Duodenal mucosa (tissue), 2 donors: Measurements from ENCODE around the gene NSMCE1.

Experiments
- H3K27ac ChIP-seq: one replicate; pipeline ENCODE4 v1.7.0; 2013; ENCODE audit warnings: low read depth, low read length
- H3K27me3 ChIP-seq, 2 donors: one replicate each; pipeline ENCODE4 v1.7.0; 2013; ENCODE audit warnings: low read length in 2 of 2, control low read depth in 1 of 2; ENCODE audit not compliant: insufficient read depth in 2 of 2, control insufficient read depth in 1 of 2
- H3K36me3 ChIP-seq, 2 donors: one replicate each; pipeline ENCODE4 v1.7.0; 2013; ENCODE audit warnings: low read length in 2 of 2, control low read depth in 1 of 2; ENCODE audit not compliant: insufficient read depth in 2 of 2, control insufficient read depth in 1 of 2
- H3K4me1 ChIP-seq, 2 donors: one replicate each; pipeline ENCODE4 v1.7.0; 2013; ENCODE audit warnings: low read length in 2 of 2, control low read depth in 1 of 2; ENCODE audit not compliant: insufficient read depth in 2 of 2, control insufficient read depth in 1 of 2
- H3K4me3 ChIP-seq, 2 donors: one replicate each; pipeline ENCODE4 v1.7.0; 2013; ENCODE audit warnings: low read length in 2 of 2, low read depth in 1 of 2
- H3K9ac ChIP-seq, 2 donors: one replicate each; pipeline ENCODE4 v1.7.0; 2013; ENCODE audit warnings: low read length in 2 of 2, low read depth in 1 of 2
- H3K9me3 ChIP-seq, 2 donors: one replicate each; pipeline ENCODE4 v1.7.0; 2013; ENCODE audit warnings: low read length in 2 of 2, control low read depth in 1 of 2; ENCODE audit not compliant: control insufficient read depth in 1 of 2

The NSMCE1 gene

GRCh38 chr16:27182906-27183405 is 85.6 kb downstream of the NSMCE1 start:
- Histone ChIP-seq H3K27ac (no peak overlapping the region), H3K9me3 (peaks cover 0 to 3% of the 10 kb centered on the region in 2 donors), H3K27me3 (no peaks in the 10 kb centered on the region), H3K36me3 (no peaks in the 10 kb centered on the region), H3K9ac (no peak overlapping the region), H3K4me3 (no peak overlapping the region), H3K4me1 (peaks cover 0 to 7% of the 10 kb centered on the region in 2 donors)

DNA sequence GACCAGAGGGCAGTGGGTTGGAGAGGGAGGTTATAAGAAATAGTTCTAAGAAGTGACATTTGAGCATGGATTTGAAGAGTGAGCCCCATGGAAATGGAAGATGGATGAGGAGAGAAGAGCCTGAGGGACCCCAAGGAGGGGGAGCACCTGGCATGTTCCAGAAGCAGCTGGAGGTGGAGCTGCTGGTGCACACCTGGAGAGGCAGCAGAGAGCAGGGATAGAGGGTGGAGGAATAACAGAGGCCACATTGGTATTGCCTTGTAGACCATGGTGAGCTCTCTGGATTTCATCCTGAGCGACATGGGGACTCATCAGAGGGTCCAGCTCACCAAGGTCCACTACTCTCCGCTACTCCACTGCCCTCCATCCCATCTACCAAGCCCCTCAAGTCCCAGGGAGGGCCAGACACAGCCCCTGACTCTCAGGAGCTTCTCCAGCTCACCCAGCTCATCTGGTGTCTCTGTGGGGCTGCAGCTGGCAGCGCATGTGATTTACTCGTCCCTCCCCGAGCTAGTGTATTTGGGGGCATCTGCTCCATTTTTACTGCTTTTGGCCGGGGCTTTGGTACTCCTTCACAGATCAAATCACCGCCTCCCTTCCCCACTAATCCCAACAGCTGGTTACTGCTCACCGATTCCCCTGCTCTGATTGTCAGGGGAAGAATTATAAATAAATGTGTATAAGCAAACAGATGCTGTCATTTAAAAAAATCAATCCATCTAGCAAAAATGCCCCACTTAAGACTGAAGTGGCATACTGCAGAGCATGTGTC is 87.4 kb downstream of the NSMCE1 start:
- Histone ChIP-seq H3K27ac (no peak overlapping the region), H3K27me3 (no peaks in the 10 kb centered on the region), H3K9ac (no peak overlapping the region), H3K4me1 (peaks cover 0 to 7% of the 10 kb centered on the region in 2 donors), H3K4me3 (no peak overlapping the region), H3K9me3 (peaks cover 0 to 3% of the 10 kb centered on the region in 2 donors), H3K36me3 (no peaks in the 10 kb centered on the region)

DNA sequence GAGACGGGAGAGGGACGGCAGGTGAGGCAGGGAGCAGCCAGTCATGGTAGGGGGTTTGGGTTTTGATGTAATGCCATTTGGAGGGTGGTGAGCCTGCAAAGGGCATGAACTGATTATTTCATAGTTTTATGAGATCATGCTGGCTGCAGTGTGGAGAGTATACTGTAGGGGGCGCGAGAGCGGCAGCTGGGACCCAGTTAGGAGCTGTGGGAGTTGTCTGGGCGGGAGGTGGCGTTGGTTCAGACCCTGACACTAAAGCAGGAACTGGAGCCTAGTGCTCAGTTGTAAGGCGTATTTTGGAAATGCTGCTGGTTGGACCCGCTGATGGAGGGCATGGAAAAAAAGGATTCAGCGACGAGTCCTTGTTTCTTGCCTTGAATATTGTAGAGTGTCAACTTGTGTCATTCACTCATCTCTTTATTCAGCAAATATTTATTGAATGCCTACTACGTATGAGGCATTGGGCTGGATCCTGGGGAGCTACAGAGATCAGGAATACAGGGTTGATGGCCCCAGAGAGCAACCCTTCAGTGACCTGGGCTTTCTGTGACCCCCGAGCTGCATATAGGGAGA is 89.0 kb downstream of the NSMCE1 start:
- Histone ChIP-seq H3K9ac (peak overlapping the region in 1 of 2 donors; percentile 36), H3K36me3 (no peaks in the 10 kb centered on the region), H3K4me3 (no peak overlapping the region), H3K27me3 (no peaks in the 10 kb centered on the region), H3K9me3 (peaks cover 0 to 3% of the 10 kb centered on the region in 2 donors), H3K27ac (no peak overlapping the region), H3K4me1 (peaks cover 0 to 7% of the 10 kb centered on the region in 2 donors)

DNA sequence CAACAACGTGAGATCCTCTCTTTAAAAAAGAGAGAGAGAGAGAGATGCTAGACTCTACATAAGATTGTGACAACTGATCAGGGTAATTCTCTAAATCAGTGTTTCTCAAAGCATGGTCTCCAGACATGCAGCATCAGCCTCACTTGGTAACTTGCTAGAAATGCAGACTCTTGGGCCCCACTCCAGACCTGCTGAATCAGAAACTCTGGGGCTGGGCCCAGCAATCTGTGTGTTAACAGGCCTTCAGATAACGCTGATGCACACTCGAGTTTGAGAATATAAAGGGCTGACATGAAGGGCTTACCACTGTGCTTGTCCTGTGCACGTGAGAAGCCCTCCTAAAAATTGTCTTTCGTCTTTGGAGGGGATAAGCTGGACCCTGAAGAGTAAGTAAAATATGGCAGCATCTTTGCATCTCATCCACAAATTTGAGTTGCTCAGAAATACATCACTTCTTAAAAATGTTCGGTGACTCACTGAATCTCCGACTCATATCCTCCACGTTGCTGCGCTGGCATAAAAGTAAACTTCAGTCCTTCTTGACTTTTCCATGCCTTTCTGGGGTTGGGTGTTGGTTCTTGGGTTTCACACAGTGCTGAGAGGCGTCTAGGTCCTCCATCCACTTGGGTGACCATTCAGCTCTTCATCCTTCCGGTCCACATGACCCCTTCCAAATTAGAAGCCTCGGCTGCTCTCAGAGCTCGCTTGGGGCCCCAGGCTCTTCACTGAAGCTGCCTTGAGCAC is 91.4 kb downstream of the NSMCE1 start:
- no peak overlapping the region for H3K9ac ChIP-seq
- no peaks in the 10 kb centered on the region for H3K36me3 ChIP-seq
- no peak overlapping the region for H3K27ac ChIP-seq
- H3K27me3 ChIP-seq, result no peaks in the 10 kb centered on the region
- no peak overlapping the region for H3K4me3 ChIP-seq
- H3K9me3 ChIP-seq, result peaks cover 0 to 2% of the 10 kb centered on the region in 2 donors
- H3K4me1 ChIP-seq, result peaks cover 6 to 7% of the 10 kb centered on the region in 2 donors

GRCh38 chr16:27175888-27176287 is 92.7 kb downstream of the NSMCE1 start:
- H3K36me3 ChIP-seq, result no peaks in the 10 kb centered on the region
- peaks cover 6 to 7% of the 10 kb centered on the region in 2 donors for H3K4me1 ChIP-seq
- H3K4me3 ChIP-seq, result no peak overlapping the region
- no peak overlapping the region for H3K27ac ChIP-seq
- peaks cover 0 to 5% of the 10 kb centered on the region in 2 donors for H3K9me3 ChIP-seq
- H3K9ac ChIP-seq, result no peak overlapping the region
- no peaks in the 10 kb centered on the region for H3K27me3 ChIP-seq
